Panc1 (cell line): ENCODE results near the gene COPS4.

Experiments used
- POLR2AphosphoS5 ChIP-seq: IDR thresholded peaks from 2 replicates; pipeline ENCODE4 v1.6.1; 2012; ENCODE audit warnings: mild to moderate bottlenecking, low read depth, low read length, moderate library complexity
- SIN3A ChIP-seq: IDR thresholded peaks from 2 replicates; pipeline ENCODE4 v1.6.1; 2012; ENCODE audit warnings: low read depth, mild to moderate bottlenecking, low read length, moderate library complexity, borderline replicate concordance; ENCODE audit not compliant: insufficient read depth
- TF ChIP-seq, protein P1 (sequence below): fragments of 450-650 bp; IDR thresholded peaks from 2 replicates; pipeline ENCODE4 v1.5.1; 2017; ENCODE audit warnings: mild to moderate bottlenecking

DNA sequence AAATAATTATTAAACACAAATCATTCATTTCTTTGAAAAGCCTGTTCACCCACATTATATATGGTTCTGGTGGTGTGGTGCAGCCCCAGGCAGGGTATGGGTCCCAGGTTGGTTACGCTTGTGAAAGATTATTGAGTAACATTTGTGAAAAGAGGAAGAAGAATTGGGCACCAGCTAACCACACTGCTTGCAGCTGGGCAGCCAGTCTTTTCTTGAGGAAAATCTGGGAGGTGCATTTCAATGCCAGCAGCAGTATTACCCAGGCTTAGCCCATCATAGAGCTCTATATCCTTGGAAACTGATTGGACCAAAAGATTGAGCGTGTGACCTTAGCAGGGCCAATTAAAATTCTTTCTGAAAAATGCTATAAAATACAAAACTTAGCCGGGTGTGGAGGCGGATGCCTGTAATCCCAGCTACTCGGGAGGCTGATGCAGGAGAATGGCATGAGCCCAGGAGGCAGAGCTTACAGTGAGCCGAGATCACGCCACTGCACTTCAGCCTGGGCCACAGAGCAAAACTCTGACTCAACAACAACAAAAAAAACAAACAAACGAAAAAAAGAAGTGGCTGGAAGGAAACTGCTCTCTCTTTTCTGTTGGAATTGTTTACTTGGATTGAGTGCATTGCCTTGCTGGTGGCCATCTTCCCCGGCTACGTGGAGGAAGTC, 89.3 kb downstream of the COPS4 start:
- TF ChIP-seq, protein P1, sequence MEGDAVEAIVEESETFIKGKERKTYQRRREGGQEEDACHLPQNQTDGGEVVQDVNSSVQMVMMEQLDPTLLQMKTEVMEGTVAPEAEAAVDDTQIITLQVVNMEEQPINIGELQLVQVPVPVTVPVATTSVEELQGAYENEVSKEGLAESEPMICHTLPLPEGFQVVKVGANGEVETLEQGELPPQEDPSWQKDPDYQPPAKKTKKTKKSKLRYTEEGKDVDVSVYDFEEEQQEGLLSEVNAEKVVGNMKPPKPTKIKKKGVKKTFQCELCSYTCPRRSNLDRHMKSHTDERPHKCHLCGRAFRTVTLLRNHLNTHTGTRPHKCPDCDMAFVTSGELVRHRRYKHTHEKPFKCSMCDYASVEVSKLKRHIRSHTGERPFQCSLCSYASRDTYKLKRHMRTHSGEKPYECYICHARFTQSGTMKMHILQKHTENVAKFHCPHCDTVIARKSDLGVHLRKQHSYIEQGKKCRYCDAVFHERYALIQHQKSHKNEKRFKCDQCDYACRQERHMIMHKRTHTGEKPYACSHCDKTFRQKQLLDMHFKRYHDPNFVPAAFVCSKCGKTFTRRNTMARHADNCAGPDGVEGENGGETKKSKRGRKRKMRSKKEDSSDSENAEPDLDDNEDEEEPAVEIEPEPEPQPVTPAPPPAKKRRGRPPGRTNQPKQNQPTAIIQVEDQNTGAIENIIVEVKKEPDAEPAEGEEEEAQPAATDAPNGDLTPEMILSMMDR, result no peak
- TF ChIP-seq SIN3A (no peak), POLR2AphosphoS5 (no peak)
